Body of pancreas (tissue), 4 donors: ENCODE measurements around the gene SLC8A2.

Experiments used
- CTCF ChIP-seq, 7 experiments: fragments of 450-650 bp in 4 of 7; fragments of 200-600 bp in 3 of 7; sonication (generic) in 3 of 7; IDR thresholded peaks; one replicate each; pipeline ENCODE4 v1.5.1; 2016 to 2019; ENCODE audit warnings: antibody characterized with exemption in 7 of 7
- POLR2A ChIP-seq, 3 donors: fragments of 450-650 bp; IDR thresholded peaks; one replicate each; pipeline ENCODE4 v1.6.1; 2016; ENCODE audit warnings: antibody characterized with exemption in 3 of 3, mild to moderate bottlenecking in 2 of 3

GRCh38 chr19:47421844-47422395 lies 49.8 kb downstream of the SLC8A2 start:
- TF ChIP-seq CTCF (IDR thresholded peaks at IDR 0.05) (no peak), POLR2A (IDR thresholded peaks at IDR 0.05) (no peak)
